Measurements from ENCODE around the gene TTC9C.

Gene TTC9C

DNA sequence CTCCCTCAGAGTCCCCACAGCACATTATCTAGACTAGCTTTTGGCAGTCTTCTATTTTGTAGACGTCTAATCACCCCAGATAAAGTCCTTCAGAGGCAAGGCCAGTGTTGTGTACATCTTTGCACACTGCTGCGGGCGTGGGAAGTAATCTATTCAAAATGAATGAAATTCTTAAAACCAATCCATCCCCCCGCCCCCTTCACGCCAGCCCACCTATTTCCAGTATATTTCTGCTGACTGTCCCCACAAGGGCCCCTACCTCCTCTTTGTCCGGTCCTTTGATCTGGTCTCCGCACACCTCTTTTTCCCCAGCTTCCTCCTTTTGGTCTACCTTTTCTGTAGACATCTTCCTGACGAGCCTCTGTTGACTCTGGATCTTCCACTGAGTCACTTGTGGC, 21.4 kb upstream of the TTC9C start:
- no peak for TF ChIP-seq GATA3 (IDR thresholded peaks at IDR 0.05; ENCODE audit: low read depth, low read length)
- TF ChIP-seq GATA2 (IDR thresholded peaks at IDR 0.05; ENCODE audit: low read depth, low read length): no peak

DNA sequence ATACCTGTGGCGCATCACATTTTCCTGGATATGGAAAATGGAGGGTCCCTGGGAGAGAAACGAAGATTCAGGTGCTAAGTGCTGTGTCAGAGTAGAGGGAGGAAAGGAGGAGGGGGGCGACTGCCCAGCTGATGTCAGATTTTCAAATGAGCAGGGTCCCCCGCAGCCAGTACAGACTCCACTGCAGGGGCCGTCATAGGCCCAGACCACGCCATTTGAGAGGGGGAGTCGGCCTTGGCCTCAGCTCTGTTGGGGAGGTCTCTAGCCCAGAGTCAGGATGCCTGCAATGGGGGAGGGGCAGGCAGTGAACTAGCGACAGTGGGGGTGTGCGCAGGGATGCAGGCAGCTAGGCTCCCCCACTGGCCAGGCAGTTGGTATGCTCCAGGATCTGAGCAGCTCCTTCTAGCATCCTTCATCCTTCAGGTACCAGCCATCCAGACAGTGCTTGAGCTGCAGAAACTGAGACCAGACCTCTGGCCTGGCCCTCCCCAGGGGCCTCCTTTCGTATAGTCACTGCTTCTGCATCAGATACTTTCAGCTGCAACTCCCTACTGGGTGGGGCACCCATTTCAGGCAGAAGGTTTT, 20.9 kb upstream of the TTC9C start, which contains the start of the genes BSCL2 and GNG3:
BSCL2 (minus strand) TSS at position 148 of the 585 bp plus-strand sequence. CDS start 229 bp downstream, outside the sequence.
GNG3 (plus strand) TSS at position 400 of the 585 bp plus-strand sequence. CDS start 620 bp downstream, outside the sequence.
- TF ChIP-seq GATA3 (IDR thresholded peaks at IDR 0.05; ENCODE audit: low read depth, low read length) (no peak), GATA2 (IDR thresholded peaks at IDR 0.05; ENCODE audit: low read depth, low read length) (no peak)

DNA sequence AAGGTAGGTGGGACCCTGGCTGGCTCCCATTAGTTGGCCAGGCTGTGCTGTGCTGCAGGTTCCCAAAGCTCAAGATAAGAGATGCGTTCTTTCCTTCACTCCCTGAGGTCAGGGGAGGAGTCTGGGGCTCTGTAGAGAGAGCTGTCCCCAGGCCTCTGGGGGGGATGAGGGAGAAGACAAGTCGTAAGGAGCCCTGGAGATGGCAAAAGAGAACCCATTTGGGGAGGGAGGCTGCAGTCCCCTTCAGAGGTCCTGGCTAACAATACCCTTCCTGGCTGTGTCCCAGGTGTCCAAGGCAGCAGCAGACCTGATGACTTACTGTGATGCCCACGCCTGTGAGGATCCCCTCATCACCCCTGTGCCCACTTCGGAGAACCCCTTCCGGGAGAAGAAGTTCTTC, 19.9 kb upstream of the TTC9C start:
- TF ChIP-seq GATA2 (IDR thresholded peaks at IDR 0.05; ENCODE audit: low read depth, low read length) (no peak), GATA3 (IDR thresholded peaks at IDR 0.05; ENCODE audit: low read depth, low read length) (no peak)

DNA sequence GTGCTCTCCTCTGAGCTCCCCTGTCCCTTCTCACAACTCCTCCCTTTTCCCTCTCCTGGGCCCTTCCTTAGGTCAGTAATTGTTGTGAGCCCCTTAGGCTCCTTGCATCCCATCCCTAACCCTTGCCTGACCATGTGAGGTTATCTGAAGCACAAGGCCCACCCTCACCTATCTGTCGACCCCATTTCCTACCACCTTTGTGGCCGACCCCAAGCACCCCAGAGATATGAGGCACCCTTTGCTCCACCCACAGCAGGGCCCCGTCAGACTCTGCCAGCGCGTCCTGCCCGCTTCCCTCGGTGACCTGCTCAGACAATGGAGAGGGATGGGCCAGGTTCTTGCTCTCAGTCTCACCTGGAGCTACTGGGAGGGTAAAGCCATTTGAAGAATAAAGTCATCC, 19.5 kb upstream of the TTC9C start:
- TF ChIP-seq GATA3 (IDR thresholded peaks at IDR 0.05; ENCODE audit: low read depth, low read length) (no peak), GATA2 (IDR thresholded peaks at IDR 0.05; ENCODE audit: low read depth, low read length) (no peak)

DNA sequence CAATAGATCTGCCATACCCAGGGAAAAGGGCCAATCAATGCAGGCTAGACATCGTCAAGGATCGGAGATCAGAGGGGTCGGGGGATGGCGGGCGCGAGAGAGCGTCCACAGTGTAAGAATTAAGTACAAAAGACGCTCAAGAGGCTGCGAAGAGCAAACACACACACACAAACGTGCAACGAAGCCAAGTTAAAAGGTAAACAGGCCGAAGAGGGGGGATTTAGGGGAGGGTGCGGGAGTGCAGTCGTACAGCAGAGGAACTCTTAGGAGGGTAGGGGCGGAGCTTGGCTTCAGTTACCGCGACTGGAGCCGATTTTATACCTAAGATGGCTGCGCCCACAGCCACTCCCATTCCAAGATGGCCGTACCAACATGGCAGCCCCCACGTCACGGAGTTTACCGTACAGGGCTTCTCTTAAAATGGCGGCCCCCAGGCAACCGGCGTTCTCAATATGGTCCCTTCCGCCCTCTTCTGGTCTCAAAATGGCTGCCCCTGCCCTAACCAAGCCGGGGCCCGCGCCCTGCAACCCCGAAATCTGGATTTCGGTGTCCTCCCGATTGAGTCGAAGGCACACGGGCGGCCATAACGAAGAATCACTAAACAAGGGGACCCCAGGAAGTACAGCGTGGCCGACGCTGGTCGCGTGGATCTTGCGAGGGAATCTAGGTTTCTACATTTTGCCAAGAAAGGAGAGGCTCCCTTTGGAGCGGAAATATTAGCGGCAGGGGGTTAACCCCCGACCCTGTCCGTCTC, 18.9 kb upstream of the TTC9C start:
- TF ChIP-seq GATA2 (IDR thresholded peaks at IDR 0.05; ENCODE audit: low read depth, low read length): no peak
- TF ChIP-seq GATA3 (IDR thresholded peaks at IDR 0.05; ENCODE audit: low read depth, low read length): no peak

DNA sequence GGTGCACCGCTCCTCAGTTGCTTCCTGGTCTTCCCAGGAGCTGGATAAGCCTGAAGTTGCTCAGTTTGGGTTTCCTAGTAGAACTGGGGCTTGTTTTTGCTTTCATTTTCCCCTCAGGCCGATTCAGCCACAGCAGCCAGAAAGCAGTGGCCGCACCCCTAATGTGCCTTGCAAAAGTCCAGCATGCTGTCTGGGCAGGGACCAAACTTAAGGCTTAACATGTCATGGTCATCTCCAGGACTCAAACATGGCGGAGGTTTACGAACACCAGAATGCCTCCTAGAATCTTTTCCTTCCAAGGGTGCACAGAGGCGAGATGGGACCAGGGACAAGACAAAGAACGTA, 18.3 kb upstream of the TTC9C start:
- no peak for TF ChIP-seq GATA2 (IDR thresholded peaks at IDR 0.05; ENCODE audit: low read depth, low read length)
- no peak for TF ChIP-seq GATA3 (IDR thresholded peaks at IDR 0.05; ENCODE audit: low read depth, low read length)

DNA sequence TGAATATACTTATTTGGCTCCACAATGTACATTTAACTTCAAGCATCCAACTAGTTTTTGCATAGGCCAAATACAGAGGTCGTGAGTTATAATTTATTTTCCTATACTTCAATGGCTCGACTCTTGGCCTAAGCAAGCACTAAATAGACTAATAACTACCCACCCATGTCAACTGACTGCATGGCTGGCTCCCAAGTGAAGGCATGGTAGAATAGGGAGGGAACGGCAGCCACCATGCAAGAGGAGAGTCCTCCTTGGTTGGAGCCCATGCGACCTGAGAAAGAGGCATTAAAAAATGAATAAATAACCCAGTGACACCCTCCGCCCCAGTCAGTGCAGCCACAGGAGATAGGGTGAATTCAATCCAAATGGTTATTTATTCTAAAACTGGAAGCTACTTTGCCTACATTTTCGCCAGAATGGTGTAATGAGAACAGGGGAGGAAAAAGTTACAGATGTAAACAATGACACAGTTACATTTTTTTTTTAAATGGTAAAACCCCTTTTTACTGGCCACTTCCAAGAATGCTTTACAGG, 15.9 kb upstream of the TTC9C start:
- TF ChIP-seq GATA2 (IDR thresholded peaks at IDR 0.05; ENCODE audit: low read depth, low read length) (no peak), GATA3 (IDR thresholded peaks at IDR 0.05; ENCODE audit: low read depth, low read length) (no peak)

DNA sequence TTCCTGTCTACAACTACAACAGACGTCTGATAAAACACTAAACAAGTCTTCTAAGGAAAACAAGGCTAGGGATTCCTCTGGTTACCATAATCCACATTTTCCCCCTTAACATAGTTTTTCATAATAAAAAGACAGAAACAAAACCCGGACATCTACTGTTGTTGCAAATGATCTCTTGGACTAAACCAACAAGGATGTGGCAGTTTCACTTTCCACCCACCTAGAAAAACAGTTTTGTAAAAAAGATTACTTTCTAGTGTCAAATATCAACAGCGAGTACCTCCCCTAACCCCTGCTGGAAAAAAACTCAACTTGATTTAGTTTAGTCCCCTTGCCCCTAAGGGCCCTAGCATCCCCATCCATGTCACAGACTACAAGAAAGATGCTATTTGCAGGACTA, 15.4 kb upstream of the TTC9C start:
- TF ChIP-seq GATA3 (IDR thresholded peaks at IDR 0.05; ENCODE audit: low read depth, low read length) (no peak), GATA2 (IDR thresholded peaks at IDR 0.05; ENCODE audit: low read depth, low read length) (no peak)

DNA sequence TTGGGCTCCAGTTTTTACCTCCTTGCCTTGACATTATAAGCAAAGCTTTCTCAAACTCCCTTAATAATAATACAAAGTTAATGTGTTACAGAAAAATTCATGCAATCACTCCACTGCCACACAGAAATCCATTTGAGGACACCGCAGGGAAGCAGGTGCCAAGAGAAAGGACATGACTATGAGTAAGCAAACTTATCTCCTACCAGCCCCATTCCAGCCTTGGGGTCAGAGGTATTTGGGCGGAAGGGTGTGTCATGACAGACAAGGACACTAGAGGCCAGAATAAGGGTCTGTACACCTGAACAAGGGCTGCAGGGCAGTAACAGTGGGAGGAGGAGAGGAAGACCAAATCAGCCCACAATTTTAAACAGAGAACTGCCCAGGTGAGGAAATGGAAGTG, 14.9 kb upstream of the TTC9C start:
- TF ChIP-seq GATA3 (IDR thresholded peaks at IDR 0.05; ENCODE audit: low read depth, low read length) (no peak), GATA2 (IDR thresholded peaks at IDR 0.05; ENCODE audit: low read depth, low read length) (no peak)

DNA sequence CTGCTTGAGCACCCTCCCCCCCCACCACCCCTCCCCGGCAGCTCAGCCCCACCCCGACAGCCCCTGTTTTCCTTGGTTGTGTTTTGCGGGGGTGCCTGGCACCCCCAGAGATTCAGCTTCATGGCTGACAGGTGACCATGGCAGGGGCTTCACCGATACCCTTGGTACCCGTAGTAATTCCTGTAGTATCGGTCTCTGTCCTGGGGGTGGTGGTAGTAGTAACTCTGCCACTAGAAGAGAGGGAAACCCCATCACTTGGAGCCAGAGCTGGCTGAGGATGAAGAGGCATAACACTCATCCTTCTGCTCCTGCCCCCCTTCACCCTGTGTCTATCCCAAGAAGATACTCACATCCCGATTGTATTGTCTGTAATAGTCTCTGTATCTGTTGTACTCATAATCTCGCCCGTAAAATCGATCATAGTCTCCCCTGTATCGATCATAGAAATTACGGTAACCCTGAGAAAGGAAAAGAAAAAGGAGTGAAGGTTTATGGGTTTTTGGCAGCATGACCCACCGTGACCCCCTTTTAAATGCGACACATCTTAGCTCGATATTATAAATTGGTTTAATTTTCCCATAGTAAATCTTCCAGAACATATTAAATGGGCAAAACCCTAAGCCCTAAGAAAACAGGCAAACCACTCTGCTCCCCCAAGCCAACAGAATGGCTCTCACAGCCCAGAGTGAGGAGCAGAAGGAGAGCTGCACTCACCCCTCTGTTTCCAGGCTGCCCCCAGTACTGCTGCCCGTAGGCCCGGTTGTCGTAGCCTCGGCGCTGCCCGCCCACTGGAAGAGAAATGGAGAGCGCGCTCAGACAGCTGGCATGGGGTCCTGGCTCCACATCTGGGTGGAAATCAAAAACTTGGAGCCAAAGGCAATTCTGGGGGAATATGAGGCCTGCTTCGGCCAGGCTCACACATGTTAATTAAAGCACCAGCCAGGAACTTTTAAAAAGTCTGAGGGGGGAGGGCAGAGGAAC, 12.8 kb upstream of the TTC9C start:
- TF ChIP-seq GATA2 (IDR thresholded peaks at IDR 0.05; ENCODE audit: low read depth, low read length): no peak
- TF ChIP-seq GATA3 (IDR thresholded peaks at IDR 0.05; ENCODE audit: low read depth, low read length): no peak

DNA sequence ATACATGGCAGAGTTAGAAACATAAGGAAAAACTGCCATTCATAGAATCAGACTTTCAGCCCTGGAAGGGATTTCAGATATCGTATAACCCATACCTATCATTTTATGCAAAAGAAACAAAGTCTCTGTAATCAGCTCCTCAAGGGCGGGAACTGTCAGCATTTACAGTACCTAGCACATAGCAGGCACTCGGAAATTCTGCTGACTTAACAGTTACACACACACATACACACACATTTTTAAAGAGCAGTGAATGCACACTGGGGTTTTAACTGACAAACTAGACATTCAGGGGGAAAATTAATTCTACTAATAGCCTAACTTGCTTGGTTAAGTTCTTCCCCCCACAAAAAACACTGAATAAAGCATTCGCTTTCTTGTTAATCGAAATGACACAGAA, 12.1 kb upstream of the TTC9C start:
- TF ChIP-seq GATA2 (IDR thresholded peaks at IDR 0.05; ENCODE audit: low read depth, low read length): no peak
- TF ChIP-seq GATA3 (IDR thresholded peaks at IDR 0.05; ENCODE audit: low read depth, low read length): no peak

DNA sequence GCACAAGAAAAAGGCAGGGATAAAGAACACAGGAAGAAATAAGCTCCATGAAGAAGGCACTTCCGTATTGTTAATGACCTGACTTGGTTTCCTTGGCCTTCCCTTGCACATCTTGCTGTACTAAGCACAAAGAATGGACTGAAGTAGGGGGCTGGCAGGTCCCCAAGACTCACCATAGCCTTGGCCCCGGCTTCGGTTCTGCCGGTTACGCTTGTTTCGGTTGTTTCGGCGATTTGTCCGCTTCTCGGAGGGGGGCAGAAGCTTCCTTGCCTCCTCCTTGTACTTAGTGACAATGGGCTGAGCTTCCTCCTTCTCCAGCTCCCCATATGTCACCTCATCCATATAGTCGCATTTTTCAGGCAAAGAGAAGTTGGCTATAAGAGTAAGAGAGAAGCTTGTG, 11.5 kb upstream of the TTC9C start:
- TF ChIP-seq GATA2 (IDR thresholded peaks at IDR 0.05; ENCODE audit: low read depth, low read length) (no peak), GATA3 (IDR thresholded peaks at IDR 0.05; ENCODE audit: low read depth, low read length) (no peak)

DNA sequence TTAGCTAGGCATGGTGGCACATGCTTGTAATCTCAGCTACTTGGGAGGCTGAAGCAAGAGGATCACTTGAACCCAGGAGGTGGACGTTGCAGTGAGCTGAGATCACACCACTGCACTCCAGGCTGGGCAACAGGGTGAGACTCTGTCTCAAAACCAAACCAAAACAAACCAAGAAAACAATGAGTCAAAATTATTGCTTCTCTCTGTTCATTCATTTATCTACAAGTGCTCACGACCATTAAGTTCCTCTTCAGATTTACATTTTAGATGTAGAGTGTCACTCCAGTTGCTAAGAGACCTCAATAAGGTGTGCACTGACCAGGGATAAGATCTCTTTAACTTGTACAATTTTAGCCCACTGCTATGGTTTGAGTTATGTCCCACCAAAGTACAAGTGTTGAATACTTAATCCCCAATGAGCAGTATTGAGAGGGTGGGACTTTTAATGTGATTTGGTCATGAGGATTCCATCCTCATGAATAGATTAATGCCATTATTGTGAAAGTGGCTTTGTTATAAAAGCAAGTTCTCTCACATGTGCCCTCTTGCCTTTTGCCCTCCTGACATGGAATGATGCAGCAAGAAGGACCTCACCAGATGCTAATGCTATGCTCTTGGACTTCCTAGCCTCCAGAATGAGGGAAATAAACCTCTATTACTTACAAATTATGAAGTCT, 8.8 kb upstream of the TTC9C start:
- TF ChIP-seq GATA2 (IDR thresholded peaks at IDR 0.05; ENCODE audit: low read depth, low read length) (no peak), GATA3 (IDR thresholded peaks at IDR 0.05; ENCODE audit: low read depth, low read length) (no peak)

All from SH-SY5Y (cell line).